ENCODE measurements around the gene ESRP2.
A peak's percentile ranks its signal among the peaks of the same experiment; 100 is the strongest.

ESRP2 gene

DNA sequence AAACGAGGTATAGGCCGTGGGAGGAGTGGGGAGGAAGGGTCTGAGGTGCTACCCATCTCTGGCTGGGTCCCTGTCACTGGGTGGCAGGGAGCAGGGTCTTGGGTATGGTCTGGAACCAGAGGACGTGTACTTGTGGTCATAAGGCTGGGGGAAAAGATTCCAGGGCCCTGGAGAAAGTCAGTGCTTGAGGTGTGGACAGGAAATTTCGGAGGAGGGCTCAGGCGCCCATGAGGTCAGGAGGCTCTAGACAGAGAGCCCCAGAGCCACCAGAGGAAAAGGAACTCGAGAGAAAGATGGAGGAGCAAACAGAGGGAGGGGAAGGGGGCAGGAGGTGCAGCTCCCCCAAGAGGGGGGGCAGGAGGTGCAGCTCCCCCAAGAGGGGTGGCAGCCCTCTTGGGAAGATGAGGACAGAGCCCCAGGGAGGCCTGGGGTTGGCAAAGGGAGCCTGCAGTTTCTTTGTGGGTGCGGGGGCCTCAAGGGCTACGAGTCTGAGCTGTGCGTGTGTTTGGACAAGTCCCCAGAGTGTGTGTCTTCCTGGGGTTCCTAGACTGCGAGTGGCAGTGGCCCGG, 27.7 kb upstream of the ESRP2 start:
- DNase-seq, result no peak

- no peak for DNase-seq
These were observed 23.3 kb upstream of the ESRP2 start for GRCh38 chr16:68259007-68259825.

DNA sequence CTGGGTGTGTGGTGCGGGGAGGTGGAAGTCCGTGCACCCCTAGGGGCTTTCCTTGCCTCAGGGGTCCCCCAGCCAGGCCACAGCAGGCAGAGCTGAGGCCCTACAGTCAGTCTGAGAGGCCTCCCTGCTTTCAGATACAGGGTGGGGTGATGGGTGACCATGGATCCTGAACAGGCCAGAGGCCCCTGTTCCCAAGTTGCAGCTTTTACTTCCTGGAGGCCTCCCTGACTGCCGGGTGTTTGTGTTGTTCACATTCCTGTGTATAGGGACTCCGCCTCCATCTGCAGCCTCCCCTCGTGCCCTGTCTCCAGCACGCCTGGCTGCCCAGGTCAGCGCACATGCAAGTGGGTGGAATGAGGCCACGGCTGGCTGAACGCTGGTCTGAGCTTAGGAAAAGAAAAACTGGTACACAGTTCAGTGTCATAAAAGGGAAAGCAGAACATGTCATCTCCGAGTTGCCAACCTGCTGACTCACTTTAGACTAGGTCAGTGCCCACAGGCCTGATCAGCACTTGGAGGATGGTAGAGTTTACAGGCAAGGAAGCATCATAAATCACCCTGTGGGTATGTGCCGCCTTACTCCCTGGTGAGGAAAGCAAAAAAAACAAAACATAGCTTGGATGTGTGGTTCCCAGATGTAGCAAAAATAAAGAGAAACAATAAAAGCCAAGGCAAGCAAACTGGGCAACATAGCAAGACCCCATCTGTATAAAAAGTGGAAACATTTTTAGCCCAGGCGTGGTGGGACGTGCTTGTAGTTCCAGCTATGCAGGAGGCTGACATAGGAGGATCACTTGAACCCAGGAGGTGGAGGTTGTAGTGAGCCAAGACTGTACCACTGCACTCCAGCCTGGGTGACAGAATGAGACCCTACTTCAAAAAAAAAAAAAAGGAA, 22.2 kb upstream of the ESRP2 start:
- no peak for DNase-seq

- no peak for DNase-seq
These were observed 21.5 kb upstream of the ESRP2 start for GRCh38 chr16:68257251-68257905.

GRCh38 chr16:68255712-68256111, 19.8 kb upstream of the ESRP2 start:
- DNase-seq, result no peak

- DNase-seq, result no peak
These were observed 17.8 kb upstream of the ESRP2 start for GRCh38 chr16:68253721-68254120.

GRCh38 chr16:68252383-68252782, 16.5 kb upstream of the ESRP2 start:
- DNase-seq, result no peak

DNA sequence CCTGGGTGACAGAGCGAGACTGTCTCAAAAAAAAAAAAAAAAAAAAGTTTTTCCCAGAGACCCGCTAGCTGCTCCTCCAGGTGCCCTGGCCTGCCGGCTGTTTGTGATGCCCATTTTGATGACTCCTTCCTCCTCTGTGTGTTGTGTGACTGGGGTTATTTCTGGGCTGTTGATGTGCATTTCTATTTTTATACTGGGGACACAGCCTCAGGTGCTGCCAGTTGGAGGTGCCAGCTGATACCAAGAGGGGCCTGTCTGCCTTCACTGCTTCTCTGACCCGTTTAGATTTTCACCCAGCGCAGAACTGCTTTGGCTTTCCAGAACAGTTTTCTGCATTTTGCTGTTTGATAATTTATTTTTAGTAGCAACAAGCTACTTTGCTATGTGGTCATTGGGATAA, 15.9 kb upstream of the ESRP2 start:
- DNase-seq, result no peak

- DNase-seq, result no peak
These were observed 15.0 kb upstream of the ESRP2 start for GRCh38 chr16:68250951-68251350.

GRCh38 chr16:68249371-68249770, 13.4 kb upstream of the ESRP2 start:
- DNase-seq, result no peak

- DNase-seq, result no peak
These were observed 12.0 kb upstream of the ESRP2 start for GRCh38 chr16:68247932-68248331.

- no peak for DNase-seq
These were observed 11.5 kb upstream of the ESRP2 start for GRCh38 chr16:68247400-68247799.

- no peak for DNase-seq
These were observed 10.7 kb upstream of the ESRP2 start for GRCh38 chr16:68246666-68247065.

GRCh38 chr16:68246121-68246520, 10.2 kb upstream of the ESRP2 start:
- DNase-seq, result no peak

DNA sequence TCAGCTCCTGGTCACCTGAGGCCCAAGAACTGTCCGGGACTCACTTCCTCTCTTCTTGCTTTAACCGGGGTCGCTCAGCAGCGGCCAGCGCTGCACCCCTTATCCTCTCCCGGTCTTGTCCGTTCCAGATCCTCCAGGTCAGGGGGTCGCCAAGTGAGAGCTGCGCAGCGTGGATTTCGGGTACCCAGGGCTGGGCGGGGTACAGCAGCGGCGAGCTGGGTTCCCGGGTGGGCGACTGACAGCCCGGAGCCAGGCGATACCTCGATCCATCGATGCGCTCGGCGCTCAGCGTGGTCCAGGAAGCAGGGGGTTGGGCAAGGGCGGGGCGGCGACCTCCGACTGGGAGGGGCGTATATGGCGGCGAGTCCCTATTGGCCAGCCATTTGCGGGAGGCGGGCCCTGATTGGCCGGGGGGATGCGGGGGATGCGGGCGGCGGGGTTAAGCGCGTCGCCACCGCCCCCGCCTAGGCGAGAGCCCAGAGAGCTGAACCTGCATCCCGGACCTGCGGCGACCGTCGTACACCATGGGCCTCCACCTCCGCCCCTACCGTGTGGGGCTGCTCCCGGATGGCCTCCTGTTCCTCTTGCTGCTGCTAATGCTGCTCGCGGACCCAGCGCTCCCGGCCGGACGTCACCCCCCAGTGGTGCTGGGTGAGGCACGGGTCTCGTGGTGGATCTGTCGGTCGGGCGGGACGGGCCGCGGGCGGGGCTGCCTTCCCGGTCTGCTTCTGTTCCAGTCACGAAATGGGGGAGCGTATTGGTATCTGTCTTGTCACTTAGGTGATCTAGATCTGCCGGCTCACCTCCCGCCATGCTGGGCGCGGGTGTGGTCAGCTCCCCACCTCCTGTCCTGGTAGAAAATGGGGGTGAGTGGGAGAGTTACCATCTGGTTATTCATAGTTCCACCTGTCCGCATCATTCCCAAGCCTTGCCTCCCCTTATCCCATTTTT, 9.3 kb upstream of the ESRP2 start, which contains the start of gene PLA2G15:
Gene PLA2G15 (plus strand): TSS at position 471 of the 951 bp plus-strand sequence. CDS start 54 bp downstream, at position 525.
- peak; percentile 66 for DNase-seq

GRCh38 chr16:68244481-68244902, 8.6 kb upstream of the ESRP2 start:
- no peak for DNase-seq

GRCh38 chr16:68242926-68243858, 7.3 kb upstream of the ESRP2 start:
- no peak for DNase-seq

DNA sequence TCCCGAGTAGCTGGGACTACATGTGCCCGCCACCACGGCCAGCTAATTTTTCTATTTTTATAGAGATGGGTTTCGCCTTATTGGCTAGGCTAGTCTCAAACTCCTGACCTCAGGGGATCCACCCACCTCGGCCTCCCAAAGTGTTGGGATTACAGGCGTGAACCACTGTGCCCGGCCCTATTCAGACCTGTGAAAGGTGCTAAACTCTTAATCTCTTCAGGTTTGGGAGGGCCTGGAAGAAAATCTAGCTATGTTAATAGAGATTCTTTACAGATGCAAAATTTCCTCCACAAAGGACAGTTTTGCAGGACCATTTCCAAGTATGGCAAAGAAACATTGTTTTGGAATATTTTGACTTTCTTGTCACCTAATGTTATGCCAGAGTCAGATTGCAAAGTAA, 6.2 kb upstream of the ESRP2 start:
- no peak for DNase-seq

GRCh38 chr16:68238029-68238345, 2.1 kb upstream of the ESRP2 start:
- no peak for DNase-seq

- peak; percentile 94 for DNase-seq
These were observed 1.5 kb upstream of the ESRP2 start for GRCh38 chr16:68237243-68238028.

All from NCI-H526 treated with DMSO at 0.1 percent for 48 hours (cell line).